HG02763 (cell line): ENCODE data around the gene TNP2.
"Not testable (repeated sequence)": the region's sequence is repeated elsewhere in the genome, so short reads cannot be mapped to it uniquely, and the experiment has no call there.

Experiments used
- ATAC-seq: cut with Tn5 transposase; IDR thresholded peaks from one replicate; pipeline ENCODE4 v1.9.1; 2021; ENCODE audit warnings: mild to moderate bottlenecking, moderate library complexity; ENCODE audit not compliant: unreplicated experiment

TNP2 gene

GRCh38 chr16:11301645-11302501 is 32.7 kb upstream of the TNP2 start:
- ATAC-seq, result no peak

- ATAC-seq, result no peak
These were observed 31.4 kb upstream of the TNP2 start for GRCh38 chr16:11300560-11300892.

- no peak for ATAC-seq
These were observed 30.9 kb upstream of the TNP2 start for GRCh38 chr16:11299865-11300559.

GRCh38 chr16:11298950-11299547 is 29.9 kb upstream of the TNP2 start:
- ATAC-seq, result not testable (repeated sequence)

GRCh38 chr16:11298143-11298900 is 29.2 kb upstream of the TNP2 start:
- ATAC-seq, result no peak

- ATAC-seq, result peak; percentile 70
These were observed 28.5 kb upstream of the TNP2 start for GRCh38 chr16:11297492-11298142.

- peak; percentile 26 for ATAC-seq
These were observed 27.8 kb upstream of the TNP2 start for GRCh38 chr16:11296706-11297491.

GRCh38 chr16:11296351-11296705 is 27.2 kb upstream of the TNP2 start:
- no peak for ATAC-seq

GRCh38 chr16:11295672-11296071 is 26.5 kb upstream of the TNP2 start:
- ATAC-seq, result no peak

- no peak for ATAC-seq
These were observed 23.1 kb upstream of the TNP2 start for GRCh38 chr16:11292076-11292748.

- no peak for ATAC-seq
These were observed 22.1 kb upstream of the TNP2 start for GRCh38 chr16:11291091-11291703.

- no peak for ATAC-seq
These were observed 21.2 kb upstream of the TNP2 start for GRCh38 chr16:11290102-11290893.

GRCh38 chr16:11289696-11290095 is 20.6 kb upstream of the TNP2 start:
- not testable (repeated sequence) for ATAC-seq

GRCh38 chr16:11289202-11289601 is 20.1 kb upstream of the TNP2 start:
- ATAC-seq, result no peak

GRCh38 chr16:11285842-11286241 is 16.7 kb upstream of the TNP2 start:
- no peak for ATAC-seq

GRCh38 chr16:11283820-11284248 is 14.7 kb upstream of the TNP2 start:
- ATAC-seq, result no peak

- ATAC-seq, result no peak
These were observed 11.7 kb upstream of the TNP2 start, which contains the start of gene PRM1 for GRCh38 chr16:11280616-11281522. Gene PRM1, minus strand, starts transcription at chr16:11281330. Its CDS starts 92 bp downstream, at chr16:11281238.
